NOMO-1 (cell line): Measurements from ENCODE around the gene PDE6A.
"Not testable (repeated sequence)": the region's sequence is repeated elsewhere in the genome, so short reads cannot be mapped to it uniquely, and the experiment has no call there.

Experiments
- DNase-seq, 2 experiments: peaks; one replicate each; lab custom pipeline; 2025; ENCODE audit not compliant: unreplicated experiment in 2 of 2; lab: John Stamatoyannopoulos, UW

The PDE6A gene

DNA sequence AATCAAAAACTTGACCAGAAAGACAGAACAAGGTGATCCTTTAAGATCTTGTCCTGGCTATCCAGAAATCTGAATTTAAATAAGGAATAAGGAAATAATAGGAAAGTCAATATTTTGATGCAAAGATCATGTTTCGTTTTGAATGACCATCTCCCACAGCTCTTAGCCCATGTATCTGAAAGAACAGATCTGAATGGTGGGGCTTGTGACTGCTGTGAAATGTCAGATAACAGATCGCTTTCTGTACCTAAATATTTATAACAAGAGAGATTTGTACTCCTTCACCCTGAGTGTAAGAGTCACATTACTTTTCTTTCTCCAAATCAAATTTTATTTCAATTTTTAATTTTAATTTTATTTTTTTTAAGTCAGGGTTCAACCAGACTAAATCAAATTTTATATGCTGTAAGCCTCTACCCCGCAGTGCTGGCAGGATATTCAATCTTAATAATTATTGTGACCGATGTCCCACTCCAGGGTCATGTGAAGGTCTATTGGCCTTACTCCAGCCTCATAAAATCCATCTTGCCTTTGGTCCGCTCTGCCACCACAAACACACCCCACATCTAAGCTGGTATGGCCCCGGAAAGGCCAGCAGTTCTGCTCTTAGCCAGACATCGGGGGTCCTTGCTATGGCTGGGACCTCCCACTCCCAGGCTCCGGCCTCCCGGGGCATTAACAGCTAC, 9.0 kb upstream of the PDE6A start:
- no peak for DNase-seq

DNA sequence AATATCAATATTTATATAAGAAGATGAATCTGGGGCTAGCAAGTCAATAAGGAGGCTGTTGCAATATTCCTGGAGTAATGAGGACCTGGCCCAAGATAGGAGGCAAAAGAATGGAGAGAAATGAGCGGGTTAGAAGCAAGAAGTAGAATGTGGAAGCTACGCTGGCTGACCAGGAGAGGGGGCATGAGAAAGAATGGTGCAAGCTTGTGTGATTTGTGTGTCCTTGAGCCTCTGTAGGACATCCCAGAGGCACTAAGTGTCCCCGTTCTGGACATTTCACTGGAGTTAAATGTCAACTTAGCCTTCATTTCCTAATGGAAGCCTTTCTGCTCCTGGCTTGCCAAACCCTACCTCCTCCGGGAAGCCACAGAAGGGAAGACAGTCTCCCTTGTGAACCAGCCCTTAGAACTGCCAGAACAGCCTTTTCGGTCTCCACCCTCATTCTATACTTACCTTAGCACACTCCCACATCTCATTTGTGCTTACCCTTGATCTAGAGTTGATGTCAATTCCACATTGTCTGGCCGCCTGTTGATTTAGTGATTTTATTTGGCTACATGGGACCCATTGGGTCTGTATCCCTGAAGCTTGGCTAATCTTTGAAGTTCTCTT, 6.7 kb upstream of the PDE6A start:
- peak in 1 of 2 experiments; percentile 4 for DNase-seq

DNA sequence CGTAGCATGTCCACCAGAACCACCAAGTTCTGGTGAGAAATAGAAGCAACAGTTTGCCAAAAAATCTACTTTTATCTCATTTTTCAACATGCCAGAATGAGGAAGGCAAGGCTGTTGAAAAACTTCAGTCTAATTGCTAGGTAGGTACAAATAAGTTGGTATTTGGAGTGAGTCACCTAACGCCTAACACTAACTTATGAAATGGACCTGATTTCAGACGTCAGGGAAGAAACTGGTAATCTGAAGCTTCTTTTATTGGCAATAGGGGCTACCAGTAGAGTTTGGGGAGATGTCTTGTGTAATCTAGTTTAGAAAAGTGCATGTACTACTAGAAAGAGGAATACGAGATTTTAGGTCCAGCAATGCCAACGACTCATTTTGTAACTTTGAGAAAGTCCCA, 4.4 kb upstream of the PDE6A start:
- peak; percentile 37 to 64 for DNase-seq

DNA sequence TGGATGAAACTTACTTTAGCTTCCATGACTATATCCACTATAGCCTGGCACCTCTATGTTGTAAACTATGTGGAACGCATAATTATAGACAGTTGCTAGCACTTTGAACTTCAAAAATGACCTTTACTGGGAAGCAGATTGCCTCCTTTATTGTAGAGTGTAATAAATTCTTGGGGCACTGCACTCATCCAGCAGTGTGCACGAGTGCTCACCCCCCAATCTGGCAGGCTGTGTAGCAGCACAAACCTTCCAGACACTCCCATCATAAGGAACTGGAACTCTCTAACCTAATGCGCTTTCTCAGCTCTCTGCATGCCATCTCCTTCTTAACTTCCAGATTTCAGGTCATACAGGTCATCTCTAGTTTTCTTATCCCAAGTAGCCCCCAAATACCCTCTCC, 1.5 kb upstream of the PDE6A start:
- no peak for DNase-seq

DNA sequence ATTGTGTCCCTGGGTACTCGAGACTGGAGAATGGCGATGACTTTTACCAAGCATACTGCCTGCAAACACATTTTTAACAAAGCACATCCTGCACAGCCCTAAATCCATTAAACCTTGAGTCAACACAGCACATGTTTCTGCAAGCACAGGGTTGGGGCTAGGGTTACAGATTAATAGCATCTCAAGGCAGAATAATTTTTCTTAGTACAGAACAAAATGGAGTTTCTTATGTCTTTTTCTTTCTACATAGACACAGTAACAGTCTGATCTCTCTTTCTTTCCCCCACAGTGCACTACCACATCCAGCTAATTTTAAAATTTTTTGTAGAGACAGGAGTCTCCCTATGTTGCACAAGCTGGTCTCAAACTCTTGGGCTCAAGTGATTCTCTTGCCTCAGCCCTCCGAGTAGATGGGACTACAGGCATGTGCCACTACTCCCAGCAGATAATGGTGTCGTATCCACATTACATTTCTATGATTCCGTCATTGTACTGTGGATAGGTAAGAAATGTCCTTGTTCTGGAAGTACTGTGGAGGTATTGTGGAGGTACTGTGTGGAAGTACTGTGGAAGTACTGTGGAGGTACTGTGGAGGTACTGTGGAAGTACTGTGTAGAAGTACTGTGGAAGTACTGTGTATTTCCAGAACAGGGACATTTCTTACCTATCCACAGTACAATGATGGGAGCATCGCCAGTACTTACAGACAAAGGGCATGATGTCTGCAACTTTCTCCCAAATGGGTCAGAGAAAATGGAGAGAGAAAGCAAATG, 1.2 kb downstream of the PDE6A start:
- not testable (repeated sequence) for DNase-seq

DNA sequence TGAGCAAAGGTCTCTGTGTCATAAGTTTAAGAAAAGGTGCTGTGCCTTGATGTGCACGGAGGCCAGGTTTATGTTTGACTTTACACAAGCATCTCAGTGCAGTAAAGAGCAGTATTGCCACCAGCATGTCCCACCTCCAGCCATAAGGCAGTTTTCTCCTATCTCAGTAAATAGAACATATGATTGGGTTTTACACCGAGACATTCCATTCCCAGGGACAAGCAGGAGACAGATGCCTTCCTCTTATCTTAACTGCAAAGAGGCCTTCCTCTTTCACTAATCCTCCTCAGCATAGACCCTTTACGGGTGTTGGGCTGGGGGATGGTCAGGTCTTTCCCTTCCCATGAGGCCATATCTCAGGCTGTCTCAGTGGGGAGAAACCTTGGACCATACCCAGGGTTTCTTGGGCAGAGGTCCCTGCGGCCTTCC, 1.8 kb downstream of the PDE6A start:
- not testable (repeated sequence) for DNase-seq

DNA sequence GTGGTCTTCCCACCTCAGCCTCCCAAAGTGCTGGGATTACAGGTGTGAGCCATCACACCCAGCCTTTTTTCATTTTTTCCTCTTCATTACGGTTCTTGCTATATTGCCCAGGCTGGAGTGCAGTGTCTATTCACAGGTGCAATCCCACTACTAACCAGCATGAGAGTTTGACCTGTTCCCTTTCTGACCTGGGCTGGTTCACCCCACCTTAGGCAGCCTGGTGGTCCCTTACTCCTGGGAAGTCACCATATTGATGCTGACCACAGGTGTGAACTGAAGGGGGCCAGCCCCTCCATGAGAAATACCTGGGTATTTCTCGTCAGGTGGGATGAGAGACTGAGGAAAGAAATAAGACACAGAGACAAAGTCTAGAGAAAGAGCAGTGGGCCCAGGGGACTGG, 2.4 kb downstream of the PDE6A start:
- no peak for DNase-seq

DNA sequence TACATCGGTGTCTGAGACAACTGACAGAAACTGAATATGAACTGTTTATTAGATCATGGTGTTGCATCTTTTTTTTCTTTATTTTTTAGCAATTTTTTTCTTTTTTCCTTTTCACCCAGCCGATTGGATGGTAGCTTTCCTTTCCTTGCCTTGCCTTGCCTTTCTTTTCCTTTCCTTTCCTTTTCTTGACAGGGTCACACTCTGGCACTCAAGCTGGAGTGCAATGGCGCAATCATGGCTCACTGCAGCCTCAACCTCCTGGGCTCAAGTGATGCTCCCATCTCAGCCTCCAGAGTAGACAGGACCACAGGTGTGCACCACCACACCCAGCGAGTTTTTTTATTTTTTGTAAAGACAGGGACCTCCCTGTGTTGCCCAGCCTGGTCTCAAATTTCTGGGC, 2.8 kb downstream of the PDE6A start:
- DNase-seq: no peak

DNA sequence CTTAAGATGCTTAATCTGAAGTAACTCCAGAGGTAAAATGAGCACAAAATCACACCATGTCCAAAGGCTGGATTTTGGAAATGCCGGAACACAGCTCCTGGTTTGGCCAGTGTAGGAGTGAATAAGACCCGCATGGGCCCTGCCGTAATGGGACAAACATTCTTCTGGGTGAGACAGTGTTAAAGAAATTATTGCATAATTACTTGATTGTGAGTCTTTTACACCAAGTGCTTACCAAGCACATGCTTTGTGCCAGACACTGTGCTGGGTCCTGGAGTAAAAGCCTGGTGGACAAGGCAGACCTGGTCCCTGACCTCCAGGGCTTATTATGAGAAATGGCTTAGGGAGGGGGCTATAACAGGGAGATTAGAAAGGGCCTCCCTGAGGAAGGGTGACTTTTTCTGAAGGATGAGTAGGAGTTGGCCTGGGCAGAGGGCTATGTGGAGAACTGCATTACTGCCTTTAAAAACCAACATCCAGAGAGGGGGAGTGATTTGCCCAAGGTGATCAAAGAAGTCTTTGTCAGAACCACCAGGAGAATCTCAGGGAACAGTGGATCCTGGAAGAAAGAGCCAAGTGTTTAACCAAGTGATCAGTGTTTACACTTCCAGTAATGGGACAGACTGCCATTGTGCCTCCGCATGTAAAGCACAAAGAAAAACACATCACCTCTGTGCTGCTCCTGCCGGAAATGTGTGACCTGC, 3.5 kb downstream of the PDE6A start:
- no peak for DNase-seq

DNA sequence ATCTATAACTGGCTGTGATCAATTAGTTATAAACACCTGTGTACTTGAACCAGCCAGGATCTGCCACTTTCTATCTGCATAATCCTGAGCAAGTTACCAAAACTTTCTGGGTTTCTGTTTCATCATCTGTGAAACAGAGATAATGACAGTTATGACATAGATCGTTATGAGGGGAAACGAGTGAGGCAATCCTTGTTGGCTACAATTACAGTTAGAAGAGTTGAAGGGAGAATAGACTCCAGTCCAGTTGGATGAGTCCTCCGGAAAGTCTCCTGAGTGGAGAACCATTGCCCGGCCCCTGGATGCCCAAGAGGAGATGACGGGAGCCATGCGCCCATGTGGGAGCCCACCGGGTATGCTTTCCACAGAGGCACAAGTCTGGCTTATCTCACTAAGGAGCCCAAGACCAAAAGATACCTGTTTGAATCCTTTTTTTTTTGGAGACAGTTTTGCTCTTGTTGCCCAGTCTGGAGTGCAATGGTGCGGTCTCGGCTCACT, 4.5 kb downstream of the PDE6A start:
- DNase-seq: peak; percentile 80 to 96

DNA sequence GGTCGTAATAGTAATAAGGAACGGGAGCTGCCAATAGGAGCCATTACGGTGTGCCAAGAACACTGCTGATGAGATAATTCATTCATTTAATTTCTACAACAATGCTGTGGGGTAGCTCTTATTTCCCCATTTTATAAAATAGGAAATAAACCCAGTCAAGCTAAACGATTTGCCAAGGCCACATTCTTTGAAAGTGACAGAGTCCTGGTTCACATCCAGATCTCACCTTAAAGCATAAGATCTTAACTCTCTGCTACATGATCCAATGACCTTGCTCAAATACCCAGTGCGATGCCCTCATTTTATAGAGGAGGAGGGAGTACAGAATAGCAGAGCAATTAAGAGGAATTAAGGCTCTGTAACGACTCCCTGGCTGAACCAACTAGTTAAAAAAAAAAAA, 5.0 kb downstream of the PDE6A start:
- peak; percentile 41 to 79 for DNase-seq

DNA sequence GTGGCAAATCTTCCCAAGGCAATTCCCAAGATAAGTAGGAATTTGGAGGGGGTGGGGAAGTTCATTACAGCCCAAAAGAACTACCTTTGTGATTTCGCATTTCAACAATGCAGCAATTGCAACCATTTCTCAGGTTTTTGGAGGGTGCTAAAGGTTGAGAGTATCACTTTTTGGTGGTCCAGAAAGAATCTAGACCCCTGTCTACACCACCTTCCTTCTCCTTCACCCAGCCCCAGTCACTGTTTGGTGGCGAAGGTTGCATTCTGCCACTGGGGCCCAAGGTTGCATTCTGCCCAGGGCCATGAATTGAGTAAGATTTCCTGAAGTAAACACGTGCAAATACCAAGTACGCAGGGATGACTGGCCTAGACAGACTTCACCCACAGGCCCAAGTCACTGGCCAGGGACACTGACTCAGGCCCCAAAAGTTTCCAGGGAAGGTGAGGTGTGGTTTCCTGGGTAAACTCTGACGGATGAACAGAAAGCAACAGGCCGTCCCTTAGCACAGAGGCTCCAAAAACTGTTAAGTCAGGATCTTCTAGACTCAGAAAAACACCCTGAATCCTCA, 5.7 kb downstream of the PDE6A start:
- DNase-seq: peak; percentile 53 to 77

DNA sequence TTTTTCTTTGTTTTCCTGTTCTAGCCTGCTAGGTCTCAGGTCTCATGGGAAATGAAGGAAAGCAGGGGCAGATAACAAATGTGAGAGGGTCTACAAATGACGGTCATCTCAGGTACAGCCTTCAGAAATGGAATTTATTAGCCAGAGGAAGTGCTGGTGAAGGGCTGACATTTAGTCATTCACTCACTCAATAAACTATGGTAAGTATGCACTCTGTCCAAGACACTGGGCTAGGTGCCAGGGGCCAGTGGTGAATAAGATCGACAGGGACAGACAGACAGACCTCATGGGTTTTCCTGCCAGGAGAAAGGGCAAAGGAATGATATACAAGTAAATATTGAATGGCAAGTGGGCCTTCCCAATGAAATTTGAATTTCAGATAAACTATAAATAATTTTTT, 6.3 kb downstream of the PDE6A start:
- DNase-seq: no peak

DNA sequence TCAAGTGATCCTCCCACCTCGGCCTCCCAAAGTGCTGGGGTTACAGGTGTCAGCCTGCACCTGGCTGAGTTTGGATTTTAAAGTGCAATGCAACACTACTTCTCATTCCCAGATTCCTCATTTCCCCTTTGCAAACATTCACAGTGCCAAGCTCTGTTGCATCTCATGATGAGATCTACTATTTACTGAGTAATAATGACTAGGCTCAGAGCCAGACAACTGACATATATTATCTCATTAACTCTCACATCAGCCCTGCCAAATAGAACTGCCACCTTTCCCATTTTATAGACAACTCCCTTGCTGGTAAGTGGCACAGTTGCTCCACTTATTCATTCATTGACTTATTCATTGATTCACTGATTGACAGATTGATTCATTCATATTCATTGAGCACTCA, 7.0 kb downstream of the PDE6A start:
- no peak for DNase-seq

DNA sequence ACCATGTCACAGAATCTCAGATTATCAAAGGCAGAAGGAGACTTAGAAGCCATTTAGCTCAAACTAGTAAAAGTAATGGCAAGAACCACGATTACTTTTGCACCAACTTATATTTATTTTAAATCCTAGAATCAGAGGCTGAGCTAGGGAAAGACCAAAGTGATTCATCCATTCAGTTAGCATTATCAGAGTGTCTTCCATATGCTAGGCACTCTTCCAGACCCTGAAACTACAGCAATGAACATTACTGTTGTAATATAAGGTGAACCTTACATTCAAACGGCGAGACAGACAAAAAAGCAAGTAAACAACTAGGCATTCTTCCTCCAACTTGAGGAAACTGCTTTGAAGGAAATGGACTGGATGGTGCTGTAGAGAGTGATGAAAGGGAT, 7.9 kb downstream of the PDE6A start:
- DNase-seq: no peak

DNA sequence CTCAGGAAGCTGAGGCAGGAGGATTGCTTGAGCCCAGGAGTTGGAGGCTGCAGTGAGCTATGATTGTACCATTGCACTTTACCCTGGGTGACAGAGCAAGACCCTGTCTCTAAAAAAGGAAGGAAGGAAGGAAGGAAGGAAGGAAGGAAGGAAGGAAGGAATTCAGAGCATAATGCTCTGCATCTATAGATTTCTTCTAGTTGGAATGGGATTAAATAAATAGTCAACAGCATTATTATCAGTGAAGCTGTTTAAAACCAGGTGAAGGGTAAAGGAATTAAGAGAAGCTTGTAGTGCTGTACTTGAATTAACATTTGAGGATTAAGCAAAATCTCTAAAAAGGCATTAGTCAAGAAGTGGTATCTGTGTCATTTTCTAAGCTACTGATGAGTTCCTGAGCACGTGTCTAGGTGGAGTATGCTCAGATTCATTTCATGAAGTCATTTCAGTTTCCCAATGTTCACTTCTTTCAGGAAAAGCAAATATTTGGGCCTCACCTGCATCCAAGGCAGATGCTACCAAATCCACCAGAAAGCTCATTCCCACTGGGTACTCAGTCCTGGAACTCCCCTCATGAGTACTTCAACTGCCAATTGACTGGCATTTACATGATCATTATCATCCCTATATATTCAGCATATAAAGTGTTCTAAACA, 8.4 kb downstream of the PDE6A start:
- DNase-seq: no peak

DNA sequence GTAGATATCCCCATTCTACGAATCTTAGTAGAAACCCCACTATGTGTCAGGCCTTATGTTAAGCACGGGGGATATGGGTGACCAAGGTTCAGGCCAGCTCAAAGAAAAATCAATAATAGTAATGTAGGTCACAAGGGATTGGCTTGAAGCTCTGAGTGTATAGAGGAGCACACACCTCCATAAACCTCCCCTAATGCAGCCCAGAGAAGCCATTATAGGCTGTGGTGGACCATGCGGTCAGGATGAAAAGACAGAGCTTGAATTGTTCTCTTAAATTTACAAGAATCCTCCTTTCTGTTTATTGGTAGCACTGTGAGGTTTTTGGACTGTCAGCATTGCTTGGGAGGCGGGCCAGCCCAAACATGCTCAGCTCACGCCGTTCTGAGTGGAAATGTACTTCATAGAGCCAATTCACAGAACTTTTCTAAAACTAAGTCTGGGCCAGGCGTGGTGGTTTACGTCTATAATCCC, 9.1 kb downstream of the PDE6A start:
- no peak for DNase-seq

DNA sequence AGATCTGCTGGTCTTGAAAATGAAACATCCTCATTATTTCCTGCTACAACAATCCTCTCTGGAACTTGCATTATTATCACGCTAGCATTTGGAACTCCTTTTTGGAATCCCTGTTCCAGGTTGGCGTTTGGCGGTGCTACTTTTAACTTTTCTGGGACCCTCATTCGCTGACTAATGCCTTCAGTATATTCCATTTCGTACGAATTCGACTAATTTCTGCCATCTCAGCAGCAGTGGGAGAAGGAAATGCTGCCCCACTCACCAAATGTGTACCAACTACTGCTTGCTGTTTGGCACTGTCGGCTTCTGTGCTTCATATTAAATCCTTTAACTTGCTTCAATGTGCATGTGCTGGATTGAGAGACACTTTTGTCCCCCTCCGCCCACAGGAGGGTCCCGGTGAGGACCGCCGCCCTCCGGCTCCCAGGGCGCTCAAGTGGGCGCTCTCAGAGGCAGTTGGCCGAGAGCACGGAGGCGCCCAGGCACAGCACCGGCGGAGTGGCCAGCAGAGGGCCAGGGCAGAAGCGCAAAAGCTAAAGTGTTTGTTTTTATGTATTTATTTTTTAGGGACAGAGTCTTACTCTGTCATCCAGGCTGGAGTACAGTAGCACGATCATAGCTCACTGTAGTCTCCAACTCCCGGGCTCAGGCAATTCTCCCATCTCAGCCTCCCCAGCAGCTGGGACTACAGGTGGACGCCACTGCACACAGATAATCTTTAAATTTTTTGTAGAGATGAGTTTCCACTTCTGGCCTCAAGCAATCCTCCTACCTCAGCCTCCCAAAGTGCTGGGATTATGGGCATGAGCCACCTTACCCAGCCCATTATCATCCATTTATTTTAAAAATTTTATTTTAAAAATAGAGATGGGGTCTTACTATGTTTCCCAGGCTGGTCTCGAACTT, 11.9 kb downstream of the PDE6A start:
- DNase-seq: no peak

DNA sequence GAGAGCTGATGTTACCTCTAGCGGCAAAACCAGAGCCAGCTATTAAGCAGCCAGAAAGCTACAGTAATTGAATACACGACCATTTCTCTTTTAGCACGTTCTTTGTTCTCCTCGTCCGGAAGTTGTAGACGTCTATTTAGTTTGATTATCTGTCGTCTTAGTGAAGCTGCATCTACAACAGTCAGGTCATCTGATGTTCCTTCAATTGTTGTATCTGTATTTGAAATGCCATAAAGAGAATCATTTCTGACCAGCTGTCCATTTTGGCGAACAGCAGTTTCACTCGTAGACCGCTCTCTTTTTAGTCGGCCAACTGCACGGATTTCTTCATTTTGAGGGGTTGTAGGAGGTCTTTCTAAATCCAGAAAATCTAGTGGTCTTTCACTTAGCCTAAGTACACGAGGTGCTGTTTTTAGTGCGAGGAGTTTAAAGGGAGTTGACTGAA, 12.6 kb downstream of the PDE6A start:
- no peak for DNase-seq
